Urinary bladder (tissue), 4 donors: ENCODE results near the gene PRRT1. TPM values are rescaled to one million over a fixed set of nuclear protein-coding genes. Genes with fewer than 3 reads are reported as not detected.

Source experiments
- DNase-seq: peaks from one replicate; pipeline ENCODE4 v3.0.0-alpha.2; 2015; ENCODE audit errors: extremely low spot score
- H3K27ac ChIP-seq: one replicate; pipeline ENCODE4 v1.5.1; 2013; ENCODE audit warnings: low read depth, mild to moderate bottlenecking, moderate library complexity
- H3K36me3 ChIP-seq: one replicate; pipeline ENCODE4 v1.6.1; 2013; ENCODE audit warnings: mild to moderate bottlenecking, moderate library complexity; ENCODE audit not compliant: insufficient read depth
- H3K4me1 ChIP-seq: one replicate; pipeline ENCODE4 v1.6.1; 2013; ENCODE audit warnings: mild to moderate bottlenecking, moderate library complexity; ENCODE audit not compliant: insufficient read depth
- H3K4me3 ChIP-seq: one replicate; pipeline ENCODE4 v1.5.1; 2013; ENCODE audit warnings: low read depth, low read length
- WGBS: extraction: QIAGEN DNeasy Blood & Tissue Kit; methylation state at CpG from one replicate; pipeline ENCODE4 v1.1.7; 2013; 5-methylcytosine and 5-hydroxymethylcytosine counted together
- polyA plus RNA-seq: library from polyadenylated mRNA; stranded (reverse); fragments of 200-250 nt; gene quantifications from one replicate; pipeline ENCODE4 v1.2.3, GENCODE V29; 2013
- total RNA-seq: library from RNA; depleted of rRNA; stranded (reverse); fragments of >200 nt; gene quantifications from one replicate; pipeline ENCODE4 v1.2.3, GENCODE V29; 2014
- donor health status: healthy with polysubstance abuse.
- donor health status: healthy.

The PRRT1 gene
- total and polyA plus RNA-seq, 2 donors, result 0.42 to 10.8 TPM

DNA sequence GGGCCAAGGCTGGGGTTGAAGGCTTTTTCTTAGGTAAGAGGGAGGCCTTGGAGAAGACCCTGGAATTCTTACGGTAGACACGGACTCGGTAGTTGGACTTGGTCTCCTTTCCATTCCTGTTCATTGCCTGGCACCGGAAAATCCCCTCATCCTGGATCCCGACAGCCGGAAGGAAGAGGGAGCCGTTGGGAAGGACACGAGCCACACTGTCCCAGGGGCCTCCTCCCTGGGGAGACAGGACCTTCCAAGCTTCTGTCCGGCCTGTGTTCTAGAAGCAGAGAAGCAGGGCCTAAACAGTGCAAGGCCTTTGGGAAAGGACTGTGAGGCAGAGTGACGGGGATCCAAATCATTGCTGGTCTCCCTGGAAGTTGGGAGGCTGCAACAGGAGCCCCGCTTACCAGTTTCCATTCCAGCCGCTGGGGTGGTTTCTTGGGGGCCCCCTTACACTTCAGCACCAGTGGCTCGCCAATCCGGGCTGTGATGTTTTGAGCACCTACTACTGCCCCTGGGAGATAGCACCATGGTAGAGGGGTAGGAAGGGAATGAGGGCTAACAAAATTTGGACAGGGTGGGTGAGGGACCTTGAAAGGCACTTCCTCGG lies 31.8 kb upstream of the PRRT1 start:
- H3K36me3 ChIP-seq, result no peaks in the 10 kb centered on the region
- 82% methylated on average over 15 of the region's 15 CpGs for WGBS
- no peak for DNase-seq
- H3K4me3 ChIP-seq, result no peak overlapping the region
- no peak overlapping the region for H3K27ac ChIP-seq
- no peaks in the 10 kb centered on the region for H3K4me1 ChIP-seq

DNA sequence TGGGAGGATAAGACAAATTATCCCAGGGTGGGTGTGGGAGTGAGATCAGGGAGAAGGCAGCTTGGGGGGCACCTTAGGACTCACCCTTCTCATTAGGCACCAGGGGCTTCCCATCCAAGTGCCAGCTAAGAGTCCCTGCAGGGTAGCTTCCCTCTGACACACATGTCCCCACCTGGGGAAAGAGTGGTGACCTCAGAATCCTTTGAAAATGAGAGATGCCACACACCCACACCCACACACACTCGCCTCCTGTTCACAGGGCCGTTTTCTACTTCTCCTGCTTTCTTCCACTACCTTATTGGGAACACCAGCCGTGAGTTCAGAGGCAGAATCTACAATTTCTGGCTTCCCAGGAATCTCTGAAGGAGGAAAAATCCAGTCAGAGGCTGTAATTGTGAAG lies 31.3 kb upstream of the PRRT1 start:
- Histone ChIP-seq H3K4me3 (no peak overlapping the region), H3K36me3 (no peaks in the 10 kb centered on the region), H3K4me1 (no peaks in the 10 kb centered on the region), H3K27ac (no peak overlapping the region)
- WGBS, result 86% methylated on average over 3 of the region's 3 CpGs
- no peak for DNase-seq

DNA sequence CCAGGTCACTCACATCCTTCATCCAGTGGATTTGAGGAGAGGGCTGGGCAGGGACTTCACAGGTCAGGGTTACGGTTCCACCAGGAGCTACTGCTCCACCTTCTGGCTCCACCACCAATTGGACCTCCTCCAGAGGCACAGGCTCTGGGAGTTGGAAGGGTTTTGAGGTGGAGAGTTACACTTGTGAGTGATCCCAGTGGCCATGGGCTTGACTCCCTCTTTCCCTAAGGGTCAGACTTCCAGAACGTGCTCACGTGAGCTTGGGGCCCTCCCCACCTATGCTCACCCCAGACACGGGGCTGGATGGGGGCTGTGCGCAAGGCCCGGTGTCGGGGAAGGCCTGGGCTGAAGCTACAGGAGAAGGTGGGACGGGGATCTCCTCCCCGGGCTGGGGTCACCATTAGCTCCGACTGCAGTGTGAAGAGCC lies 30.8 kb upstream of the PRRT1 start:
- Histone ChIP-seq H3K27ac (no peak overlapping the region), H3K36me3 (no peaks in the 10 kb centered on the region), H3K4me1 (no peaks in the 10 kb centered on the region), H3K4me3 (no peak overlapping the region)
- whole genome bisulfite sequencing, result 86% methylated on average over 10 of the region's 10 CpGs
- DNase-seq, result no peak

DNA sequence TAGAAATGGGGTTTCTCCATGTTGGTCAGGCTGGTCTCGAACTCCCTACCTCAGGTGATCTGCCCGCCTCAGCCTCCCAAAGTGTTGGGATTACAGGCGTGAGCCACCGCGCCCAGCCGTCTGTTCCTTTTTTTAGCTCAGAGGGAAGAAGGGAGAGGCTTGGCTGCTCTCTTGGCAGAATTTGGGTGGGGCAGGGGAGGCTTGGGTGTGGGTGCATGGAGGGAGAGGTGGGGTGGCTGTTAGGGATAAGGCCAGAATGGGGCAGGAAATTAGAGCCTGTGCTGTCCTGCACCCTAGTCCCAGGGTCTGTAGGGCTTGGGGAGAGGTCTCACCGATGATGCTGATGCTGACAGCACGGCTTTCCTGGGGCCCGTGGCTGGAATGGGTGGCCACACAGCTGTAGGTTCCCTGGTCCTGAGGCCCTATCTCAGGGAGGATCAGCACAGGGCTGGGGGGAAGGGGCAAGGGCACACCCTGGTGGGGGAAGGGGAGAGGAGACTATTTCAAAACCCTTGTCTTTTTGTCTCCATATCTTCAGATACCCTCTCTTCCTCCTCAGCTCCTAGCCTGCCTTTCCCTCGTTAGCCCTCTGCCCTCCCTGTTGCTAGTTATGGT lies 30.3 kb upstream of the PRRT1 start:
- Histone ChIP-seq H3K4me1 (no peaks in the 10 kb centered on the region), H3K36me3 (no peaks in the 10 kb centered on the region)

DNA sequence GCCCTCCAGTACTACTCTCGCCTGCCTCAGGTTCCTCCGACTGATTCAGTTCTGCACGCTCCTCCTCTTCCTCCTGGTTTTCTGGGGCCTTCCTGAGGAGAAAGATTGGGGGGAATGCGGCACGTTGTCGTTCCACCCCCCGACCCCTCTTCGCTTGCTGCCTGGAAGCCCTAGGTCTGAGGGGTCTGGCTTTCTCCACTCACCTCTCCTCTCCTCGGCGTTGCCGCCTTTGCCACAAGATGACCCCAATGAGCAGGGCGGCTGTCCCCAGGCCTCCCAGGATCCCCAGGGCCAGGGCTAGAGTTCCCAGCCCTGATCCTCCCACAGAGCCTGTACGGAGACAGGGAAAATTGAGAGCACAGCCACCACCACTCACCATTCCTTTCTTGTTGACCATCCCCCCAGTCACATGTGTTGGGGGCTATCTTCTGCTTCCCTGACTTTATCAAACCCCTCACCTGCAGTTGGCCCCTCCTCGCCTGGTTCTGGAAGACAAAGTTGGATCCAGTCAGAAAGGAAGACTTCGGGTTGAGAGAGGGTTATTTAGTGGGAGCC lies 29.5 kb upstream of the PRRT1 start:
- H3K4me3 ChIP-seq, result no peak overlapping the region
- no peaks in the 10 kb centered on the region for H3K36me3 ChIP-seq
- no peak overlapping the region for H3K27ac ChIP-seq
- 88% methylated on average over 15 of the region's 15 CpGs for WGBS
- H3K4me1 ChIP-seq, result no peaks in the 10 kb centered on the region
- no peak for DNase-seq

More for the DNA sequence above, 30.3 kb upstream of the PRRT1 start:
- Histone ChIP-seq H3K27ac (no peak overlapping the region), H3K4me3 (no peak overlapping the region)
- 83% methylated on average over 10 of the region's 10 CpGs for WGBS
- no peak for DNase-seq

DNA sequence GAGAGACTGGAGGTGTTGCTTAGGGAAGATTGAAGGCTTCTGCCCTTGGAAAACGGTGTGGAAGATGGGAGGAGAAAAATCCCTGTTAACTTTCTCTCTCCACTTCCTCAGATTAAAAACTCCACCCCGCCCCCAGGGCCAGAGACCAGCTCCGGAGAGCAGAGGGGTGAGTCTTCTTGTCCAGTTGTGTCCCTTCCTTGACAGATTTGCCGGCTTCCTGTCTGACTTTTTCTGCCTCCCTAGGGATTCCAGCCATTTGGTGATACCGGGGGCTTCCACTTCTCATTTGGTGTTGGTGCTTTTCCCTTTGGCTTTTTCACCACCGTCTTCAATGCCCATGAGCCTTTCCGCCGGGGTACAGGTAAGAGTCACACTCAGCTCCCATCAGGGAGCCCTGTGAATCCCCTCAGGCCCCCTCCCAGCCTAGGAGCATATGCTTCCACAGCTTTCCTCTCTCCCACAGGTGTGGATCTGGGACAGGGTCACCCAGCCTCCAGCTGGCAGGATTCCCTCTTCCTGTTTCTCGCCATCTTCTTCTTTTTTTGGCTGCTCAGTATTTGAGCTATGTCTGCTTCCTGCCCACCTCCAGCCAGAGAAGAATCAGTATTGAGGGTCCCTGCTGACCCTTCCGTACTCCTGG lies 28.1 kb upstream of the PRRT1 start:
- Histone ChIP-seq H3K36me3 (no peaks in the 10 kb centered on the region), H3K27ac (no peak overlapping the region), H3K4me3 (no peak overlapping the region), H3K4me1 (peaks cover 3% of the 10 kb centered on the region)
- DNase-seq, result no peak
- WGBS, result 80% methylated on average over 10 of the region's 10 CpGs

DNA sequence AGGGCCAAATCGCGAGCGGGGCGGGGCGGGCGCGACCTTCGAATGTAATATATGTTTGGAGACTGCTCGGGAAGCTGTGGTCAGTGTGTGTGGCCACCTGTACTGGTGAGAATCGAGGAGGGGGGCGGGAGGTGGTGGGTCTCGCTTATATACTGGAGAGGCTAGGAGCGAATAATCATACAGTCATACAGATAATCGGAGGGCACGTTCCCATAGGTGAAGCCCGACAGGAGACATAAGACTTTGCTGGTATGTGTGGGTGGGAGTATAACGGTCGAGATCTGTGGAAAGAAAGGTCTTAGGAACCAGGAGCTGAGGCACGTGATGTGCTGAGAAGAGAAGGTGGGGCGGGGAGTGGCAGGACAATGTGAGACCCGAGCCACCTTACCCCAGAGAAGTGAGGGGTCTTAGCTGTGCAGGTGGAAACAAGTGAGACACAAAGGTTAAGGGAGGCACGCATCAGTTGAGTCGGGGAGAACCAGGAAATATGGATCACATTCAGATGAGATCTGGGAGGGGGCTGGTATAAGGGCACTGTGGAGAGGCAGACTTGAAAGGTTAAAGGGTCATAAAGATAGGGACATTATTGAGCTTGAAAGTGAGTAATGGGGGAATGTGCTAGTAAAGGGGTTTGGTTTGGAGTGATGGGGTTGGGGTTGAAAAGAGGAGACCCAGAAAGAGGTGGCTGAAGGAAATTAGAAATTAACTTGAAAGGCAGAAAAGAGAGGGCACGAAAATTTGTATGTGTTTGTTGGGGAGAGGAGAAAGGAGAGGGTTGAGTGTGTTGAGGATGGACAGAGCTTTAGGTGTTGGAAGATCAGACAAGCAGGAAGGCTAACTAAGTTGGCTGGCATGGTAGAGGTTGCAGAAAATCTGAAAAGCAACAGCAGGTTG lies 27.1 kb upstream of the PRRT1 start:
- no peak for DNase-seq
- H3K36me3 ChIP-seq, result no peaks in the 10 kb centered on the region
- H3K27ac ChIP-seq, result peak overlapping the region; percentile 76
- WGBS, result 3% methylated on average over 24 of the region's 24 CpGs
- H3K4me1 ChIP-seq, result peaks cover 3% of the 10 kb centered on the region
- H3K4me3 ChIP-seq, result peak overlapping the region; percentile 59

DNA sequence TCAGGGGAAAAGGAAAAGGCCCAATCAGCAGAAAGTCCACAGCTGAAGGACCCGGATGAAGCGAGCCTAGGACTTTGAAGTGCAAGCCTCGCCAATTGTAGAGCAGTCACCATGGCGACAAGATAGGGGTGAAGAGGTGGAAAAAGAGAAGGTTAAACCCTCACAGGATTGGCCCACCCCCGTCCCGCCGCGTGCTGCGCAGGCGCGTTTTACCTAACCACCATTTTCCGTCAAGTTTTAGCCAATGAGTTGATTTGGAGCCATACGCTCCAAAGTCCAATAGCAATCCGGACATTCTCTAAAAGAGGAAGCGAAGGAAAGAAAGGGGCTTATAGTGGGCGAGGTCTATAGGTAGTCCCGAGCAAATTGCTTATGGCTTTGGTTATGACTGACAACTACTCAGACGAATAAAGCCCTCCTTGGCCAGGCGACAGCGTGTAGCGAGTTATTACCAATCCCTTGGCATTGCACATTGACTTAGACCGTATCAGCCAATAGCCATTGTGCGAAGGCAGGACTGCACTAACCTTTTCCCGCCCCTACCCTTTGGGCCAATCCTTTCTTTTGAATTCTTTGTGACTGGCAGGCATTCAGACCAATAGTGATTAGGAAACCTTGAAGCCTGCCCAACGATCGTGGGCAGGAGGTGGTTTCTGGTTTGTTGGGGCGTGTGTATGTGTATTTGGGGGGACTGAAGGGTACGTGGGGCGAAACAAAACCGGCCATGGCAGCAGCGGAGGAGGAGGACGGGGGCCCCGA lies 26.2 kb upstream of the PRRT1 start, which contains the start of gene RNF5:
RNF5 (plus strand) TSS at position 618 of the 759 bp plus-strand sequence; CDS start at position 725, 107 bp downstream.
- under 1% methylated on average over 33 of the region's 33 CpGs for WGBS
- peak; percentile 100 for DNase-seq
- Histone ChIP-seq H3K4me3 (peak within 1 kb of the TSS; percentile 59), H3K4me1 (peaks cover 3% of the 10 kb centered on the region), H3K36me3 (no peaks in the 10 kb centered on the region), H3K27ac (peak within 1 kb of the TSS; percentile 95)

DNA sequence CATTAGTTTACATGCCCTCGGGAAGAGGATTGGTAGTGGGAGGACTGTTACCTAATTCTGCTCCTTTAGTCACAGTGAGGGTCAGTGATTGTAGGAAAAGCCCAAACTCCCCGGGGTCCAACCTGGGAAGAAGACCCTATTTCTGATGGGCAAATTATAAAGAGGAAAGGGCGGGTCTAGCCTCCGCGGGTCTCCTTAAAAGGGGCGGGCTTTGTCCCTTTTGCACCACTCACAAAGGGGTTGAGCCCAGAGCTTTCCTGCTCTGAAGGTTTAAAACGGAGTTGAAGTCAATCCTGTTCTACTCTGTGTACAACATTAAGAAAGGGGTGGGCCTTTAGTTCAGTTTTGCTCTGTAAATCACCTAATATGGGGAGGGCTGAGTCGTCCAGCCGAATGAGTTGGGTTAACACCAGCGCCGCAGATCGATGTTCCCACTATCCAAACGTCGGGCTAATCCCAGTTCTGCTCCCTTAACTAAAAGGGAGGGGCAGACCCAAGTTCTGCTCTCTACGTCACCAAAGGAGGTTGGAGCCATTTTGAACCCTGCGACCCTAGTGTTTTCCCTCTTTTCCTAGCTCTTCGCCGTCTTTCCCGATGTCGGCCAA lies 25.5 kb upstream of the PRRT1 start:
- H3K4me1 ChIP-seq, result peaks cover 3% of the 10 kb centered on the region
- WGBS, result 0% methylated on average over 20 of the region's 20 CpGs
- H3K36me3 ChIP-seq, result no peaks in the 10 kb centered on the region
- H3K4me3 ChIP-seq, result peak overlapping the region; percentile 27
- peak overlapping the region; percentile 95 for H3K27ac ChIP-seq
- no peak for DNase-seq

DNA sequence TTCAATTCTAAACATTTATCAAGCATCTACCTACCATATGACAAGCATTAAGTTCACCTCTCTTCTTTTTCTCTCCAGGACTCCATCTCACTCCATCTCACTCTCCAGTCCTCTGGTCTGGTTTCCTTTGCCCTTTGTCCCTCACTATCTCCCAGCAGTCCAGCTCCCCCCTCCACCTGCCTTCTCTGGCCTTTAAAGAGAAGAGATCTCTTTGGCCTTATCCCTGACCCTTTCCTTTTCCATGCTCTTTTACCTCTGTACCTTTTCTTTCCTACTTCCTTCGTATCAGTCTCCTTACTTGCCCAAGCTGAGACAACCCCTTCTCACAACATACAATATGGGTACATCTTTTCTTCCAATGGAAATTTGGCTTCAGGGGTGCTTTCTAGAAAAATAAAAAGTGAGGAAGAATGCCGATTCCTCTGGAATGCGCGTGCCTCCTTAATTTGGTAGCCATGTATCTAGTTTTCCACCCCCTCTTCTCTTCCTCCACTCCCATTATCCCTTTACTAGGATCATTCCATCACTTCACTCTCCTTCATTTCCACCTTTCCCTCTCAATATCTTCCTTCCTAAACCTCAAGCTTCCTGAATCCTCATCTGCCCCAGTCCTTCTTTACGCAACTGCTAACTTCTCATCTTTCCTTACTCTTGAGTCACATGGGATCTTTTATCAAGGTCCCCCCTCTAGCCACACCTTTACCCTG lies 24.9 kb upstream of the PRRT1 start:
- Histone ChIP-seq H3K4me3 (peak overlapping the region; percentile 27), H3K36me3 (no peaks in the 10 kb centered on the region), H3K27ac (peak overlapping the region; percentile 95), H3K4me1 (peaks cover 3% of the 10 kb centered on the region)
- DNase-seq, result no peak
- 7% methylated on average over 5 of the region's 5 CpGs for whole genome bisulfite sequencing

DNA sequence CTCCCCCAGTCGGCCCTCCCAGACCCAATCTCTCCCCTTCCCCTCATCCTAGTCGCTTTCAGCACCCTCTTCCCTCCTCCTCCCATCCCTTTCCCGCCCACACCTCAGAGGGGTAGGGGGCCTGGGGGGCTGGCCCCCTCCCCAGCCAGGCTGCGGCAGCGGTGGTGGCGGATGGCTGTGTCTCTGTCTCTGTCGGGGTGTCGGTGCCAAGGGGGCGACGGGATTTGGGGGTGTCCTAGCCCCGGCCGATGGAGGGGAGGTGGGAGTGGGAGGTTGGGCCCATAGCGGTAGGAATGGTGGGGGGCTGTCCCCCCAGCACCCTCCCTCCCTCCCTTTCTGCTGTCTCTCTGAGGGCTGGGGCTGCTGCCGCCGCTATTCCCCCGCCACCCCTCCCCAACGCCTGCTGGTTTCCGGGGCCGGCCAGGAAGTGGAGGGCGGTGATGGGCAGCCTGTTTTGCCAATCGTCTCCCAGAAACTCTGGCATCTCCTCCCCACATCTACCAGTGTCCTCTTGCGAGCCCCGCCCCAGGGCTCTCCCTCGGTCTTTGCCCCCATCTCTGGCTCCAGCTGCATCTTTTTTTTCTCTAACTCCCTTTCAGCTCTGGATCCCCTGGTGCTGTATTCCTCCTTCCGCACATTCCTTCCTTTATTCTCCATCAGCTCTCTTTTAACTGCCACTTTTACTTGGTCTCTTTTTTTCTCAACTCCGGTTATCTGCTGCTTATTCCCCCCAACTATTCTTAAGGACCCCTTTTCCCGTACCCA lies 24.2 kb upstream of the PRRT1 start, which contains the start of gene AGPAT1:
AGPAT1 (minus strand) TSS at position 374 of the 765 bp plus-strand sequence. CDS start 4,588 bp downstream, outside the sequence.
- H3K4me3 ChIP-seq, result peak within 1 kb of the TSS; percentile 85
- H3K36me3 ChIP-seq, result no peaks in the 10 kb centered on the region
- H3K27ac ChIP-seq, result peak within 1 kb of the TSS; percentile 95
- peak; percentile 93 for DNase-seq
- under 1% methylated on average over 27 of the region's 27 CpGs for WGBS
- H3K4me1 ChIP-seq, result peaks cover 3% of the 10 kb centered on the region
